PFSK-1 (cell line): Measurements from ENCODE around the gene ARL3.

ENCODE experiments used
- FOXP2 ChIP-seq: optimal IDR thresholded peaks from 2 replicates; pipeline ENCODE3; 2011; ENCODE audit warnings: borderline replicate concordance, control low read depth, inconsistent platforms; ENCODE audit not compliant: insufficient read depth; ENCODE audit errors: extremely low read length, extremely low read depth
- POLR2AphosphoS5 ChIP-seq: IDR thresholded peaks from 2 replicates; pipeline ENCODE4 v1.6.1; 2012; ENCODE audit warnings: low read depth, mild to moderate bottlenecking, control low read depth, low read length, moderate library complexity
- SIN3A ChIP-seq: IDR thresholded peaks from 2 replicates; pipeline ENCODE4 v1.6.1; 2012; ENCODE audit warnings: mild to moderate bottlenecking, low read length, moderate library complexity, borderline replicate concordance; ENCODE audit not compliant: insufficient read depth
- TAF1 ChIP-seq: IDR thresholded peaks from 2 replicates; pipeline ENCODE4 v1.6.1; 2012; ENCODE audit warnings: low read length, control low read depth, borderline replicate concordance; ENCODE audit not compliant: insufficient read depth
- TF ChIP-seq, protein P1 (sequence below), 2 experiments: IDR thresholded peaks; 2 replicates each; pipeline versions ENCODE4 v1.6.1 to v1.8.0; 2011 to 2012; ENCODE audit warnings: low read depth in 2 of 2, low read length in 2 of 2, control low read depth in 1 of 2, inconsistent platforms in 1 of 2, mild to moderate bottlenecking in 1 of 2, moderate library complexity in 1 of 2; ENCODE audit not compliant: insufficient read depth in 1 of 2

ARL3 gene

DNA sequence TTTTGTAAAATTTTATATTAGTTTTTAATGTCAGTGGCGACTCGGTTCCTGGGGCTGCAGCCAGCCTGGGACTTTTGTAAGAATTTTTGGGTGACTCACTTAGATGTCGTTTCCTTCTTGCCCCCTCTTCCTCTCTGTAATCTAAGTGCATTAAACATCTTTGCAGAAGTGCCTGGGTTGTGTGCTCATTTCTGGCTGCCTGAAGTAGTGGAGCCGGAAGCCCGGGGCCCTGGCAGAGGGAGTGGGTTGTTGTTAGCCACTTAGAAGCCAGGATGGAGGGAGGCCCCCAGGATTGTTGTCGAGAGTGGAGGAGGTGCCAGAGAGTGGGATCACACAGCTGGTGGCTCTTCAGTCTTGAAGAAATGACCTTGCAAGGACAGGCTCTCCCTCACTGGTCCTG is 80.9 kb downstream of the ARL3 start:
- TF ChIP-seq POLR2AphosphoS5 = no peak
- no peak for TF ChIP-seq TAF1
- TF ChIP-seq, protein P1, sequence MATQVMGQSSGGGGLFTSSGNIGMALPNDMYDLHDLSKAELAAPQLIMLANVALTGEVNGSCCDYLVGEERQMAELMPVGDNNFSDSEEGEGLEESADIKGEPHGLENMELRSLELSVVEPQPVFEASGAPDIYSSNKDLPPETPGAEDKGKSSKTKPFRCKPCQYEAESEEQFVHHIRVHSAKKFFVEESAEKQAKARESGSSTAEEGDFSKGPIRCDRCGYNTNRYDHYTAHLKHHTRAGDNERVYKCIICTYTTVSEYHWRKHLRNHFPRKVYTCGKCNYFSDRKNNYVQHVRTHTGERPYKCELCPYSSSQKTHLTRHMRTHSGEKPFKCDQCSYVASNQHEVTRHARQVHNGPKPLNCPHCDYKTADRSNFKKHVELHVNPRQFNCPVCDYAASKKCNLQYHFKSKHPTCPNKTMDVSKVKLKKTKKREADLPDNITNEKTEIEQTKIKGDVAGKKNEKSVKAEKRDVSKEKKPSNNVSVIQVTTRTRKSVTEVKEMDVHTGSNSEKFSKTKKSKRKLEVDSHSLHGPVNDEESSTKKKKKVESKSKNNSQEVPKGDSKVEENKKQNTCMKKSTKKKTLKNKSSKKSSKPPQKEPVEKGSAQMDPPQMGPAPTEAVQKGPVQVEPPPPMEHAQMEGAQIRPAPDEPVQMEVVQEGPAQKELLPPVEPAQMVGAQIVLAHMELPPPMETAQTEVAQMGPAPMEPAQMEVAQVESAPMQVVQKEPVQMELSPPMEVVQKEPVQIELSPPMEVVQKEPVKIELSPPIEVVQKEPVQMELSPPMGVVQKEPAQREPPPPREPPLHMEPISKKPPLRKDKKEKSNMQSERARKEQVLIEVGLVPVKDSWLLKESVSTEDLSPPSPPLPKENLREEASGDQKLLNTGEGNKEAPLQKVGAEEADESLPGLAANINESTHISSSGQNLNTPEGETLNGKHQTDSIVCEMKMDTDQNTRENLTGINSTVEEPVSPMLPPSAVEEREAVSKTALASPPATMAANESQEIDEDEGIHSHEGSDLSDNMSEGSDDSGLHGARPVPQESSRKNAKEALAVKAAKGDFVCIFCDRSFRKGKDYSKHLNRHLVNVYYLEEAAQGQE (IDR thresholded peaks at IDR 0.05; ENCODE audit: insufficient read depth in 1 of 2, low read depth in 2 of 2, low read length in 2 of 2) = no peak
- TF ChIP-seq FOXP2 = no peak
- TF ChIP-seq SIN3A = no peak

DNA sequence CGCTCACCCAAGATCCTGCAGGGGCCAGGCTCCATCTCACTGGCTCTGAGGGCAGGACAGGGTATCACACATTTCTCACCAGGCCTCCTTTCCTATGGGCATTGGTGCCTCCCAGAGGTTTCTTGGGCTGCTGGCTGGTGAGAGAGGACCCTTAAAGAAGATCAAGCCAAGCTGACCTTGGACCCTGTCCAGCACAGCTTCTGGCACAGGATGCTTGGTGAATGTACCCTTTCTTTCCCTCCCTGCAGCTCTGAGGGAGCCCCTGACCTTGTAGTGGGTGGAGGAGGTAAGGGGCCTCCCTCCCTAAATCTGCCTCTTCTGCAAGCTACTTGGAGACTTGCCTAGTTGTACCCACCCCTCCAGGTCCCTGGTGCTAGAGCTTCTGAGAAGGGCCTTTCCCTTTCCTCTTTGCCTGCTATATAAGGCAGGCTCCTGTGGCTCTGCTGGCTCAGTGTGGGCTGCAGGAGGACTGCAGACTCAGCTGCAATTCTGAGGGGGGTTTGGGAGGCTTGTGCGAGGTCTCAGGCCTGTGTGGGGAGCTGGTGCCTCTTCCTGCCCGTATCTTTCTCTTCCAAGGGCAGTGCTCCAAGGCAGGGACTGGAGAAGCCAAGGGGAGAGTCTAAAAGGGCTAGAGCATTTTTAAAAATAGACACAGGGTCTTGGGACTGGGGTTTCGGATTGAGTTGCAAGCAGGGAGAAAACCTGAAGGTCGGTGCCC is 81.6 kb downstream of the ARL3 start:
- TF ChIP-seq FOXP2 (no peak), POLR2AphosphoS5 (no peak), TAF1 (no peak), SIN3A (no peak)
- TF ChIP-seq, protein P1 (IDR thresholded peaks at IDR 0.05; ENCODE audit: insufficient read depth in 1 of 2, low read depth in 2 of 2, low read length in 2 of 2) = no peak

DNA sequence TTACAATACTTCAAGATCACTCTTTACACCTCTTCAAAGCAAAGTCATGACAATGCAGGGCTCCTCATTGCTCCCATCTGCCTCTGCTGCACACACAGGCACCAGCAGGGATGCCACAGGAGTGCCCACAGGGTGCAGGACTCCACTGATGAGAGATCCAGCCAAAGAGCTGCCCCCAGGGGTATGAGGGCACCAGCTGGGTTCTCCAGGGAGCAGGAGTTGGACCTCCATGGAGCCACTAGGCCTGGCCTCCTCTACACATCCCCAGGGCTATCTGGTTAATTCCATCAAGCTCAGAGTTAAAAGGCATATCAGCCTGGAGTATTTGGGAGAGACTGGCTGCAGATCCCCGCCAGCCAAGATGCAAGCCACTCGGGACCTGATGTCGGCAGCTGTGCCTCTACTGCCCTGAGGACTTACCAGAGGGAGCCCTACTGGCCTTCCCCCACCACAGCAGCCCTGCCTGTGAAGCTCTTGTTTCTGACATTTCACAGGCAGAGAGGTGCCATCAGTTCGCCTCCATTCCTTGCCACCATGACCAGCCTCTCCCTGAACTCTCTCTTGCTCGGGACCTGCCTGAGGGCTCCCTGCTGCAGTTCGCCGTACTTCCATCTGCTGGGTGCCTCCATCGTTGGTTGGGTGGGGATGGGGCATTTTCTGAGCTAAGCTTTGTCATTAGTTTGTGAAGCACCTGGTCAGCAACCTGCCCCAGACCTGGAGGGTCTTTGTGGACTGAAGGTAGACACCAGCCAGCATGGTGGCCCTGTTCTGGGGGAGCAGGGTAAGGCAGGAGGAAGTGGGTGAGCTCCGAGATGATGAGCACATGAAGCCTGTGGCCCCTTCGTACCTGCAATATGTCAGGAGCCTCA is 82.4 kb downstream of the ARL3 start:
- TF ChIP-seq SIN3A (no peak), FOXP2 (no peak), TAF1 (no peak), POLR2AphosphoS5 (no peak)
- TF ChIP-seq, protein P1 (IDR thresholded peaks at IDR 0.05; ENCODE audit: insufficient read depth in 1 of 2, low read depth in 2 of 2, low read length in 2 of 2) = no peak

DNA sequence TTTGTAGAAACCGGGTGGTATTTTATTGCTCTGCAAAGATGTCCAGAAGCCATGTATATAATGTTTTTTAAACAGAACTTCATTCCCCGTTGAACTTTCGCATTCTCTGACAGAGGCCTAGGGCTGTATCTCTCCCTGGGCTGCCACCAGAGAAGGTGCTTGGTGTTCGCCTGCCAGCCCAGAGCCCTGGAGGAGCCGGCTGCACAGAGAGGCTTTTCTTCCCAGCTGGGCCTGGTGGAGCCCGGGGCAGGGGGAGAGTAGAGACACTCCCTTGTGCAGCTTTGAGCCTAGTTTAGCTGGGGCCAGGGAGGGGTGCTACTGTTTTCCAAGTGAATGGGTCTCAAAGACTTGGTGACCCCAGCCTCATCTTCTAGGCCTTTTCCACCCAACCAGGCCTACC is 83.5 kb downstream of the ARL3 start:
- TF ChIP-seq TAF1 (no peak), SIN3A (no peak), POLR2AphosphoS5 (no peak), FOXP2 (no peak)
- TF ChIP-seq, protein P1 (IDR thresholded peaks at IDR 0.05; ENCODE audit: insufficient read depth in 1 of 2, low read depth in 2 of 2, low read length in 2 of 2) = no peak
